VCaP (cell line): ENCODE data around the gene XRCC1.

ENCODE experiments used
- H3K27ac ChIP-seq: fragments of 450-650 bp; 2 replicates; pipeline ENCODE4 v1.5.1; 2017
- CTCF ChIP-seq: fragments of 450-650 bp; conservative IDR thresholded peaks from 2 replicates; pipeline ENCODE4 v1.5.1; 2017; ENCODE audit warnings: mild to moderate bottlenecking, moderate library complexity

The XRCC1 gene

GRCh38 chr19:43575156-43575950, at the start of gene XRCC1, which contains the start of gene PINLYP:
Gene XRCC1, minus strand, starts transcription at chr19:43575527. Its CDS starts 69 bp downstream, at chr19:43575458.
Gene PINLYP, plus strand, starts transcription at chr19:43575801. Its CDS starts 1,391 bp downstream, at chr19:43577192.
- no peak for TF ChIP-seq CTCF
- H3K27ac ChIP-seq: peak within 1 kb of the TSS; percentile 88

- TF ChIP-seq CTCF: no peak
- no peak overlapping the region for H3K27ac ChIP-seq
Observed at GRCh38 chr19:43624933-43625332, 49.6 kb upstream of the XRCC1 start.

- H3K27ac ChIP-seq: no peak overlapping the region
Observed at GRCh38 chr19:43623889-43624670, 48.8 kb upstream of the XRCC1 start.

GRCh38 chr19:43622956-43623355, 47.6 kb upstream of the XRCC1 start:
- H3K27ac ChIP-seq: no peak overlapping the region
- TF ChIP-seq CTCF: no peak

More at GRCh38 chr19:43623889-43624670, 48.8 kb upstream of the XRCC1 start:
- TF ChIP-seq CTCF: no peak

GRCh38 chr19:43622070-43622469, 46.7 kb upstream of the XRCC1 start:
- no peak overlapping the region for H3K27ac ChIP-seq
- no peak for TF ChIP-seq CTCF

- TF ChIP-seq CTCF: no peak
- H3K27ac ChIP-seq: peak overlapping the region; percentile 98
Observed at GRCh38 chr19:43620061-43621001, 45.0 kb upstream of the XRCC1 start.
